GM19239 (cell line): Measurements from ENCODE around the gene WNT5A.

Experiments used
- DNase-seq: peaks from one replicate; pipeline ENCODE4 v3.0.0; 2011; ENCODE audit warnings: low spot score; ENCODE audit not compliant: insufficient read length
- FAIRE-seq: peaks from 2 replicates; lab custom pipeline; 2011; peaks lifted over from hg19 to GRCh38; lab: Jason Lieb, UNC

The WNT5A gene

GRCh38 chr3:55486857-55487380 lies at the start of gene WNT5A:
Gene WNT5A (minus strand): TSS chr3:55487306. CDS start chr3:55486985, 321 bp downstream.
- no peak for FAIRE-seq
- DNase-seq: no peak

DNA sequence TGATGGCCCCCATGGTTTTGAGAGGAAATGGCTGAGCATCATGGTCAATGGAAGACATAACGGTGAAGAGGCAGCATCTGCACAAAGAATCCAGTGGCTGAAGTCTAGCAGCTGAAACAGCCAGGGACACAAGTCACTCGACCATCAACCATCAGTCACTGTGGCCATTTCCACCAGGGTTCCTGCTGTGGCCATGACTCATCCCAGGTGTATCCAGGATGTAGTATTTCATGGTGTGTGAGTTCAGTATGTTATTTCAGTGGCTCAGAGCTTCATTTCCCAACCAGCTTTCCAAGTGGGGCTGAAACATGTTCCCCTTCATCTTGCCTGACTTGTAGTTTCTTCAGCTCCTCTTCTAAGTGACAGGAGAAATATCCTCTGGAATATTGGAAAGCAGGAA lies 47.8 kb upstream of the WNT5A start:
- FAIRE-seq (no peak), DNase-seq (no peak)

- FAIRE-seq: no peak
- no peak for DNase-seq
Measured at GRCh38 chr3:55532806-55533205, 45.7 kb upstream of the WNT5A start.

GRCh38 chr3:55531321-55531720 lies 44.2 kb upstream of the WNT5A start:
- DNase-seq: no peak

GRCh38 chr3:55527361-55527760 lies 40.3 kb upstream of the WNT5A start:
- DNase-seq (no peak), FAIRE-seq (no peak)

More at GRCh38 chr3:55531321-55531720, 44.2 kb upstream of the WNT5A start:
- FAIRE-seq: no peak

GRCh38 chr3:55526332-55527030 lies 39.4 kb upstream of the WNT5A start:
- FAIRE-seq (no peak), DNase-seq (no peak)

- no peak for DNase-seq
Measured at GRCh38 chr3:55525436-55525835, 38.3 kb upstream of the WNT5A start.

GRCh38 chr3:55524565-55525244 lies 37.6 kb upstream of the WNT5A start:
- no peak for FAIRE-seq
- no peak for DNase-seq

More at GRCh38 chr3:55525436-55525835, 38.3 kb upstream of the WNT5A start:
- no peak for FAIRE-seq

DNA sequence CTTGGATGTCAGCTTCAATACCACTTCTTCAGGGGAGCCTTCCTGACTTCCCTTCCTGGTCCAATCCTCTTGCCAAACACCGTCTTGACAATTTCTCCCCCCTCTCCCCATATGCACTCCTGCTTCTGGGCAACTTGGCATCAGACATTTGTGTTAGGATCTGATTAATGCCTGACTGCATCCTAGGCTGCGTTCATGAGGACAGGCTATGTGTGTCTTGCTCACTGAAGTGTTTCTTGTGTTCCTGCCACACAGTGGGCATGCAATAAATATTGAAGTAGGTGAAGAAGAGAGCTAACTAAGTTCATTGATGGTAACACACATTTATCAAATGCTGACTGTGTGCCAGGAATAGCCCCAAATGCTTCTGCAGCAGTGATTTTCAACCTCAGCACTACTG lies 36.4 kb upstream of the WNT5A start:
- no peak for FAIRE-seq
- DNase-seq: no peak

DNA sequence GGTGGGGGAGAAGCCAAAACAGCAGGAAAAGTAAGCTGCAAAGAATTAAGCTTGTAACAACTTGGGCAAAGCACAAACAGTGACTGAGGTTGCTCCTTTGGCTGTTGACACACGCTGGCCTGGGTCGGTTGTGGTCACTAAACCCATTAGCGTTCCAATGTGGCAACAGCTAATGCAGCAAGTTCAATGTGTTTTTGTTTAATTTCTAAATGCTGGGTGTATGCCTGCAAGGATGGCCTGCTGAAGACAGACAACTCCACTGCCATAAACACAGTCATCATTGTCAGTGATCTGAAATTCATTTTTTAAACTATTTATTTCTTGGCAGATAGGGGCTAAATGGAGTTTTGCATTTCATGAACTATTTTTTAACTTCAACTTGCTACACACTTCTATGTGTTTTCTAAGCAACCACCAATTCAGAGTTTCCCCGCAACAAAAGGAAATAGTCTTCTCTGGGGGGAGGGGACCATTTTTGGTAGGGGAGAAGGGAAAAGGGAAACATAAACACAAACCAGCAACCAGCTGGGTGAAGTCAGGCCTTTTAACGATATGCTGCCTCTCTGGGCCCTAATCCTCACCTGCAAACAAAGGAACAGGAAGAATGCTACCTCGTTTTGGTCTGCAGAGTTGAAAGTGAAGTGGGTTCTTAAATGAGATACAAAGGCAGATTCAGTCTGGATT lies 34.8 kb upstream of the WNT5A start:
- FAIRE-seq (no peak), DNase-seq (no peak)

DNA sequence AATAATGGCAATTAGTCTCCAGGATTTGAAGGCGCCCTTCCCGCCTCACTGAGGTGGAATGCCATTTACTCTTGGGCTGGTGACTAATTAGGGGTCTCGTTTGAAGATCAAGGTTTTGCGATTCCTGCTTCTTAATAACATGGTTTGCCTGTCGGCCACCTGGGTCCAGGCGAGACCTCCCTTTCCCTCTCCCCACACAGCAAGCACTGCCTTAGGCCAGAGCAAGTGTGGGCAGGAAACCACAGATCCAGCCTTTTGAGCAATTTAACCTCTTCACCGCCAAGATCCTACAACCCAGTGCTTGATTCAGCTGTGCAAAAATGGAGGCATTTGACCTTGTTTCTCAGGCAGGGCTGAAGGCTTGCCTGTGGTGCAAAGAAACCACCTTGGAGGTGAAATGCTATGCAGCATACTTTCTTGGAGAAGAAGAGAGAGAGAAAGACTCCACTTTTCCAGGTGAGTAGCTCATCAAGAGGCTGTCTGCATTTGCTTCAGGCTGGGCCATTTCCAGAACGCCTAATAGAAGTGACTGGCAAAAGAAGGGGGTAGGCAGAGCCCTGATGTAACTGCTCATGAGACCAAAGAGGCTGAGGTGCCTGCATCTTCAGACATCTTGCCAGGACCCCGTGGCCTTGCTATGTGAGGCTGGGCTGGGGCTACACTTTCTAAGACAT lies 34.1 kb upstream of the WNT5A start:
- no peak for FAIRE-seq
- no peak for DNase-seq

GRCh38 chr3:55519019-55519418 lies 31.9 kb upstream of the WNT5A start:
- DNase-seq: no peak
- no peak for FAIRE-seq

DNA sequence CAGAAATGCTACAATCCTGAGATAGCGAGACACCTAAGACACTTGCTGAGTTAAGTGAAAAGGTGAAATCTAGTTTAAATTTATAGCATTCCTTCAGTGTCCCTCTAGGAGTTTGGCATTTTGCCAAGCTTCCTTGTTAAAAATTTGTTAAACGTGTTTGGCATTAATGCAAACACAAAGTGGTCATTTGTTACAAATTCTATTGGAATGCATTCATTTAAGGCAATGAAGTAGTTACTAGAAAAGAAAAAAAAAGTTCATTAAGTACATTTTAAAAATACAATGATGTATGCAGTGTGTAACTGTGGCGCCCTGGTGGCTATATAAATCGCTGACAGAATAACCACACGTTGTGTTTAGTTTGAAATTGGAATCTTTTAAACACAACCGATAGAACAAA lies 31.3 kb upstream of the WNT5A start:
- DNase-seq (no peak), FAIRE-seq (no peak)

DNA sequence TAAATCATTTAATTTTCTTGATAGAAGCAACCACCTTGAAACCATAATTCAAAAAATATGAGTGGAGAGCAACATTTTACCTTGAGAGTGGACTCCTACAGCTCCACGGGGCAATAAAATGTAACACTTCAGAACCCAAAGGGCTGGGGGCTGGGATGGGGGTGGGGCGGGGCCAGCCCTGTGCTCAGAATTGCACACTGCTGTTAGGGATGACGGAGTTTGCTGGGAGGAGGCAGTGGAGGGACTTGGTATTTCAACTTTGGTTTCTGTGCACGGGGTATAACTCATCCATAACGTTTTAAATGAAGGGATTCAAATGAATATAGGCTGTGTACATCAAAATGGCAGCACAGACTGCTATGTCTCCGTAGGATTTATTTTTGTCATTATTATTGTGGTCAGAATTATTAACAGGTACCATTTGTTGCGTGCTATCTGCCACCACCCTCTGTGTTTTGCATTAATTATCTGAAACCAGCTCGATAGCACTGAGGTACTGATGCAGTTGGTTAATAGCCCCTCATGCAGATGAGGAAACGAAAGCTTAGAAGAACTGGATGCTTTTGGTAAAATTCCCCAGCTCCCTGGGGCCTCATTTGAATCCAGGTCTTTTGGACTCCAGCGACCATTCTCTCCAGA lies 29.4 kb upstream of the WNT5A start:
- FAIRE-seq (no peak), DNase-seq (no peak)

GRCh38 chr3:55515550-55516246 lies 28.6 kb upstream of the WNT5A start:
- FAIRE-seq: no peak
- DNase-seq: no peak

- no peak for DNase-seq
- FAIRE-seq: no peak
Measured at GRCh38 chr3:55514962-55515361, 27.9 kb upstream of the WNT5A start.

DNA sequence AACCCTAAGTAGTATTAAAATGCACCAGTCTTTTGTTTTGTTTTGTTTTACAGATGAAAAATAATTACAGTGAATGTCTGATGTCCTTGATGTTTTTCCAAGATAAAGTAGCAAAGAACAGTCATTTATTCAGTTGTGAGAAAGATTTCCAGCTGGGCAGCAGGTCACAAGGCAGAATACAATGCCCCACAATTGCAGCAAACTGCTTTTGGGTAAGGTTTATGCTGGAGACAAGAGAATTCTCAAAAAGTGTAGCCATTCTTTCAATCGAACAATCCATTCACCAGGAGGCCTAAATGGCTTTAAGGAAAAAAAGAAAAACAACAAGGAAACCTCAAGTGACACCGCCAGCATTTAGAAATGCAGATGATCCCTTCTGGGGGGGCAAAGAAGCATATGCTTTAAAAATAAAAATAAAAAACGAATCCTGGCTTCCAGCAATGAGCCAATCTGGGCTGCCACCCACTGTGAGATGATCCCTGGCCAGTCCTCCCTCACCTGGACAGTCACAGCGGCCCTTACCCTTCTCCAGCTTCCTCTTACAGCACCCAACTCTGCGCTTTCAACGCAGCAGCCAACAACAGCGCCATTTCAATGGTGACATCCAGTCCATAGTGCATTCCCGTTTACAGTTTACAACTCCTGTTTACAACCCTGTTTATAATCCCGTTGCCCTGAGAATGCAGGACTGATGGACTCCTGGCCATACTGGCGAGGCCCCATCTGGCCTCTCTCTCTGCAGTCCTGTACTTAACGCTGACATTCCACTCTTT lies 25.7 kb upstream of the WNT5A start:
- no peak for FAIRE-seq
- DNase-seq: no peak

DNA sequence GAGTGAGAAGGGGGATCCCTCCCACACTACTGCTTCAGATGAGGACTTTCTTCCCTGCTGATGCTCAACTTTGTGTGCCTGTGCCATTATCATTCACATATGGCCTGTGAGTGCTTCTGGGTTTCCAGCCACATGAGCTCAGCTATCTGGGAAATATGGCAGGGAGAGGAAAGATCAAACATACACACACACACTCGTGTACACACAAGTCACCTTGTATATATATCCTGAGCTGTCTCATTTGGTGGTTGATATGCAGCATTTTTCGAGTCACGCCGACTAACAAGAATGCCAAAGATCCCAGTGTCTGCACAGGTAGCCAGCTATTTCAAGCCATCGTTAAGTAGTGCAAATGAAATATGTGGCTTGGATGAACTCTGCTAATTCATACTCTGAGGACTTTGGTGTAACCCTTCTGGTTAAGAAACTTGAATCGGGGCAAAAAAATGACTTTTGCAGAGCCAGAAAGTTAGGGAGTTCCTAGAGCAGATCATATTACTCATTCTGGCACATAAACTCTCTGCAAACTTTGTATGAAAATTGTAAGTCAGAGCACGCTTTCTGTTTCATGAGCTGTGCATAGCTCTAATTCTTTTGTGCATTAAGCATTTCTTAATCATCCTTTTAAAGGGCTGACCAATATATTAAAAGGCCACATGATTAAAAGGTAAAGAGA lies 24.9 kb upstream of the WNT5A start:
- FAIRE-seq: no peak

More for the DNA sequence above, 24.9 kb upstream of the WNT5A start:
- no peak for DNase-seq
